WI38 (cell line): Measurements from ENCODE around the gene PID1.

ENCODE experiments used
- H3K4me3 ChIP-seq: 2 replicates; pipeline ENCODE4 v1.5.1; 2011; ENCODE audit warnings: low read depth, mild to moderate bottlenecking, control low read depth, low read length
- TF ChIP-seq, protein P1 (sequence below): IDR thresholded peaks from 2 replicates; pipeline ENCODE4 v1.5.1; 2012; ENCODE audit warnings: low read depth, mild to moderate bottlenecking, control low read depth, low read length

PID1 gene

DNA sequence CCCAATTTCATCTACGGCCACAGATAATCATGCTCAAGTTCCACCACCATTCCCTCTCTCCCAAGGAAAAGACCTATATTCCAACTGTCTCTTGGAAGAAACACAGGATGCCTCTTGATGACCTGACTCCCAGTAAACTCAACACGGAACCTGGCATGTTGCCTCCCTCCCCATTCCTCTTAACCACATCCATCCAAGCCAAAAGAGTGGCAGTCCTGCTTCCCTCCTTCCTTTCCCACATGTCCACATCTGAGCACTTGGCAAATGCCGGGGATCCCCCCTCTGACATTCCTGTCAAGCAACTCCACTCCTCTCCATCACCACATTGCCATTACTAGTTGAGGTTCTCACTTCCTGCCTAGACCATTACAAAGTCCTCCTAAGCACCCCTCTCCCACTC, 49.4 kb downstream of the PID1 start:
- TF ChIP-seq, protein P1, sequence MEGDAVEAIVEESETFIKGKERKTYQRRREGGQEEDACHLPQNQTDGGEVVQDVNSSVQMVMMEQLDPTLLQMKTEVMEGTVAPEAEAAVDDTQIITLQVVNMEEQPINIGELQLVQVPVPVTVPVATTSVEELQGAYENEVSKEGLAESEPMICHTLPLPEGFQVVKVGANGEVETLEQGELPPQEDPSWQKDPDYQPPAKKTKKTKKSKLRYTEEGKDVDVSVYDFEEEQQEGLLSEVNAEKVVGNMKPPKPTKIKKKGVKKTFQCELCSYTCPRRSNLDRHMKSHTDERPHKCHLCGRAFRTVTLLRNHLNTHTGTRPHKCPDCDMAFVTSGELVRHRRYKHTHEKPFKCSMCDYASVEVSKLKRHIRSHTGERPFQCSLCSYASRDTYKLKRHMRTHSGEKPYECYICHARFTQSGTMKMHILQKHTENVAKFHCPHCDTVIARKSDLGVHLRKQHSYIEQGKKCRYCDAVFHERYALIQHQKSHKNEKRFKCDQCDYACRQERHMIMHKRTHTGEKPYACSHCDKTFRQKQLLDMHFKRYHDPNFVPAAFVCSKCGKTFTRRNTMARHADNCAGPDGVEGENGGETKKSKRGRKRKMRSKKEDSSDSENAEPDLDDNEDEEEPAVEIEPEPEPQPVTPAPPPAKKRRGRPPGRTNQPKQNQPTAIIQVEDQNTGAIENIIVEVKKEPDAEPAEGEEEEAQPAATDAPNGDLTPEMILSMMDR, result no peak

DNA sequence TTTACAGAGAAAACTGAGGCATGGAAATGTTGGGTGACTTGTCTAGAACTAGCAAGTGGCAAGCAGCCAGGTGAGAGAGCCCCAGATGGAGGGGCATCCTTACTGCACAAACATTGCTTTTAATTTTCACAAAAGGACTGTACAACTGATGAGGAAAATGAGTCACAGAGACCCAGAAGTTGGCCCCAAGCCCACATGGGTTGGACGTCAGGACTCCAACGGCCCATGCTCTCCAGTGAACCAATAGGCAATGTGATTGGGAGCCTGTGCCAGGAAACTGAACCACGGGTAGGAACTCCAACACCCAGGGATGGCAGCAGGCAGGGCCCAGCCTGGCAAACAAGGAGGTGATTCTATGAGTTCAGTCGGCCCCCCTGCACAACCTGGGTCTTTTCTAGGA, 50.8 kb downstream of the PID1 start:
- no peak overlapping the region for H3K4me3 ChIP-seq
- TF ChIP-seq, protein P1, result no peak

More for the DNA sequence above, 49.4 kb downstream of the PID1 start:
- H3K4me3 ChIP-seq, result no peak overlapping the region

DNA sequence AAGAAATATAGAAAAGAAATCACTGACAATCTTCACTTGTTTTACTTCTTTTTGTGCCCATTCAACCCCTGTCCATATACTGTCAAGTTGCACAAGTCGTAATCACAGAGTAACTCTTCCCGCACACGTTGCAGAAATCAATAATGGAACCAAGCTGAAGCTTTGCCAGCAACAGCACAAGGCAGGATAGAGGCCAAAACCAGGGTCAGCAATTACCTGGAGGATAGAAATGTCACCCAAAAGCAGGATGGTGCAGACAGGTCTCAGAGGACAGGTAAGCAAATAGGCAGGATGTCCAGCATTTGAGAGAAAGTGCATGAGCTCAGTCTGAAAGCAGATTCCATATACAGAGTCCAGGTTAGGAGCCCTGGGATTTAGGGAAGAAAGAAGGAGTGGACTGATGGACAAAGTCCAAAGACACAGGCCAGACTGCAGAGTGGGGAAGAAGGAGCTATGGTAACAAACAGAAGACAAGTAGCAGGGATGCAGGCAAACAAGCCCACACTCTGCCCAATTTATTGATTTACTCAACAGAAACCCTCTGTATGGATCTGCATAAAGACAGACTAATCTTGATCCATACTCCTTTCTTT, 52.7 kb downstream of the PID1 start:
- no peak overlapping the region for H3K4me3 ChIP-seq
- TF ChIP-seq, protein P1, result no peak

DNA sequence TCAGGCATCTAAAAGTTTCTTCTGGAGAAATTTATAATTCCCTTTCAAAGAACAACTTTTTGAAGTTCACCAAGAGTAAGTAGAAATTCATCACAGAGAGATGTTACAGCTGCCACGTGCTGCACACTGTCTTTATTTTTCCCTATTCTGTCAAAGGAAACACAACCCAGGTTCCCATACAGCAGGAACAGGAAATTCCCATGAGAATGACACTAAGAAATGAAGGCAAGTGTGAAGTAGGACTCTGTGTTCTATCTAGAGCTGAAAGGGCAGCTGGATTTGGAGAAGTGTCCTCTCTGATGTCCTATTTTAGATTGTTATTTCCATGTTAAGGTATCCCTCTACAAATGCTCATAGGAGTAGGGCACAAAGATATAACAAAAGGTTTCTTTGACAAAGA, 58.8 kb downstream of the PID1 start:
- TF ChIP-seq, protein P1, result no peak
- no peak overlapping the region for H3K4me3 ChIP-seq

DNA sequence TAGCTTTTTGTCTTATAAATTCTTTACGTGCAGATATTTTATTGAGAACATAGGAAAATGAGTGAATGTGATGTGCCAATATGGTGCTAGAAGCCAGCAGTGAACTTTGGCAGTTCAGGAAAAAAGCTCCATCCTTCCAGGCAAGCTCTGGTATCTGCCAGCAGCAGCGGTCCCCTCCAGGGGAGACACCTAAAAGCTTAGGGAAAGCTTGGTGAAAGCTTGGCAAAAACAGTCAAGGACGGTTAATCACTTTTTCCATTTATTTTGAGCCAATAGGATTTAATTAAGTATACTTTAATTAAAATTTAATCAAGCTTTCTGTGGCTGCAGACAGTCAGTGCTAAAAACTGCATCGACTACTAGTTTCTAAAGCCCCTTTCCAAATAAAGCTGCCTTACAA, 60.4 kb downstream of the PID1 start:
- H3K4me3 ChIP-seq, result no peak overlapping the region
- TF ChIP-seq, protein P1, result no peak

DNA sequence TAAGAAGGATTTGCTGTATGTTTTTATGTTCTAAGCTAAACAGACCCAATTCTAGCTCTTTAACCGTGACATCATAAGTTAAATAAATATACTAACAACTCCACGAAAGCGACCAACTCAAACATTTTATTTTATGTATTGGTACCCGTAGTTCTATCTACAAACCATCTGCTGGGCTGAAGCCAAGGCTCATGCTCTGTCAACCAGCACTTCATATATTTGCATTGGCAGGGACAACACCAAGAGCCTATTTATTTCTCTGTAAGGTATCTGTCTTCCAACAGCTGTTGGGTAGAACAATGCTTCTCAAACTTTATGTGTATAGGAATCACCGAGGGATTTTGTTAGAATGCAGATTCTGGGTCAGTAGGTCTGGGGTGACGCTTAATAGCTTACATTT, 64.5 kb downstream of the PID1 start:
- H3K4me3 ChIP-seq, result no peak overlapping the region
- TF ChIP-seq, protein P1, result no peak

DNA sequence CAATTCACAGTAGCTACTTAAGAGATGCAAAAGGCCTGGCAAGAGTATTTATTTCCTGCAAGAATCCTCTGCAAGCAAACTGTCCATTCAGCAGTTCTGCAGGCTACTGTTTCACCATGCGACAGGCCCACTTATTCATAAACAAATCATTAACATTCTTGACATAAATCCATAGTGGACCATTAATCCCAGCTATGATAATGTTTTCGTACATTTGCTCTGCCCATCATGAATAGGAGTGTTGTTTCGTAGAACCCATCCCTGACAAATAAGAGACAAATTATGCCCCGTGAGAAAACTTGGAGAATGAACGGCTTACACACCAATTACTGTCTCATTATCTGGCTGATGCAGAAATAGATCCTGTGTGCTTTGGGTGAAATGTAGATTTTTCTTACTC, 65.4 kb downstream of the PID1 start:
- TF ChIP-seq, protein P1, result no peak
- H3K4me3 ChIP-seq, result no peak overlapping the region
